ENCODE data around the gene CYP4F8.

The CYP4F8 gene

DNA sequence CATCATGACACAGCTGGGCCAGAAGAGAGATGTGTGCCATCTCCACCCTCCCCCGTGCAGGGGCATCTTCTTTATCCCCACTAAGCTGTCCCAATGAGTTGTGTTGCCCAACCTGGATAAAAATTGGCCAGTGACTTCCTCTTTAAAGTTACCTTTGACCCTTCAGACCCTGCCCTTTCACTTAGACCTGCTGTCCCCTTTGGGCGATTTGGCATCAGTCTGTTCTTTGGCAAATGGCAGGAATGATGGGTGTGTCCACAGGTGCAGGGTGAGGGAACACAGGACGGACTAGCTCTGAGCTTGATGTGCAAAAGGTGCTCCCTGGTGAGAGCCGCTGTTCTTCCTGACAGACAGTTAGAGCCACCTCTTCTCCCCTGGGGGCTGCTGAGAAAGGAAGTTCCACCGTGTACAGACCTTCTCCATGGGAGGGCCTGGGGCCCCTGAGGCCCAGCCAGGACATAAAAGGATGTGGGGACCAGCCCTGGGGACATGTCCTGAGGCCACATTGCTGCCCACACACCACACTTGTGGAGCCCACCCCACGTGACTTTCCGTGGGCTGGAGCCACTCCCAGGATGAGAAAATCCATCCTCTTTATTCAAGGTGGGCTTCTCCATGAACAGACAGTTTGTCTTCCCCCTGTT, 1.7 kb downstream of the CYP4F8 start:
- no peak for DNase-seq

DNA sequence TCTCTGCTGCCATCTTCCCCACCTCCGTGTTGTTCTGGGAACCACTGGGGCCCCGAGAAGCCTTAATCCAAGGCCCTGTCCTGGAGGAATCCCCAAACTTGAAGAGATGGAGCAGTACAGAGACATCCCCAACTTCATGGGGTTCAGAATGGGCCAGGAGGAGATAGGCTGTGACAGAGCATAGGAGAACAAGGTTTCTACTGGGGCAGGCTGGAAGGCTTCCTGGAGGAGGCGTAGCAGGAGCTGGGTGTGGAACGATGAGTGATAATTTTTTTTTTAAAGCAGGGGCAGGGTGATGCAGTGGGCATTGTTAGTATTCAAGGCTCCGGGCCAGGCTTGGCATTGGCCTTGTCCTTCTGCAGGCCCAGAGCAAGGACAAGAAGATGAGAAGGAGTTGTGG, 3.3 kb downstream of the CYP4F8 start:
- DNase-seq, result no peak

DNA sequence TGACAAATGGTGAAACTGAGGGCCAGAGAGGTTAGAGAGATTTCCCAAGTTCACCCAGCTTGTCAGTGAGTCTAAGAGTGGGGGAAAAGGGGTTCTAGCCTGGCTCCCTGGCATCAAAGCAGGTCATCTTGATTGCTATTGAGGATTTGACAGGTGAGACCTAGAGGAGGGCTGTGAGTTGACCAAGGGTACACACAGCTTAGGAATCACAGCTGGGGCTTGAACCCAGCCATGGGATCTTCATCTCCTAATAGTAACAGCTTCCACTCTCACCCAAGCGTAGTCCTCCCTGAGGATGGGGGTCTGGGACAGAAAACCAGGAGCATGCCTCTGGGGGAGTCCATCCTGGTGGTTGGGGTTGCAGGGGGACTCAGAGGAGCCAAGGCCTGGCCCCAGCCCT, 6.8 kb downstream of the CYP4F8 start:
- no peak for DNase-seq

DNA sequence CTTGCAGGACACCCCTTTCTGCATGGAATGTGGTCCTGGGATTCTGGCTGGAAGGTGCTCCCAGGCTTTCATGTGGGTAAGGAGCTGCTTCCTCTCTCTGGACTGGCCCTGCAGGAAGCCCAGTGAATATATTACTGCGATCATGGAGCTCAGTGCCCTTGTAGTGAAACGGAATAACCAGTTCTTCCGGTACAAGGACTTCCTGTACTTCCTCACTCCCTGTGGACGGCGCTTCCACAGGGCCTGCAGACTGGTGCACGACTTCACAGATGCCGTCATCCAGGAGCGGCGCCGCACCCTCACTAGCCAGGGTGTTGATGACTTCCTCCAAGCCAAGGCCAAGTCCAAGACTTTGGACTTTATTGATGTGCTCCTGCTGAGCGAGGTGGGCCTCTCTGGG, 8.0 kb downstream of the CYP4F8 start:
- DNase-seq, result no peak

DNA sequence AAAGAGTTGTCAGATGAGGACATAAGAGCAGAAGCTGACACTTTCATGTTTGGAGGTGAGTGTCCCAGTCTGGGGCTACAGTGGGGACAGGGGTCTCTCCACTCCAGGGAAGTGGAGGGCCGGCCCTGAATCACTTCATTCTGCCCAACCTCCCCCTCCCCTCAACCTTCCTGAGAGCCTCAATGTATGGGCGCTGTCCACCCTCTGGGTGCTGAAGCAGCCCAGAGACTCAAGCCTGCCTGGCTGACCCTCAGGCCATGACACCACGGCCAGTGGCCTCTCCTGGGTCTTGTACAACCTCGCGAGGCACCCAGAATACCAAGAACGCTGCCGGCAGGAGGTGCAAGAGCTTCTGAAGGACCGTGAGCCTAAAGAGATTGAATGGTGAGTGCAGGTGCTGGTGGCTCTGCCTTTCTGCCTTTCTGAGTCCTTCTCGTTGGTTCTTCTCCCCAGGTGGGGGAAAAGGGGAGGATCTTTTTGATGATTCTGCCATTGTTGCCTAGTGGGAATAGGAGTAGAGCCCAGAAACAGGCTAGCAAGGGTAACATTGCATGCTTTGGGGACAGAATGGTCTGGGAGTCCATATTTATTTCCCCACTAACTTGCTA, 8.8 kb downstream of the CYP4F8 start:
- DNase-seq, result peak; percentile 43

GRCh38 chr19:15628236-15629002, 13.4 kb downstream of the CYP4F8 start:
- DNase-seq, result no peak

DNA sequence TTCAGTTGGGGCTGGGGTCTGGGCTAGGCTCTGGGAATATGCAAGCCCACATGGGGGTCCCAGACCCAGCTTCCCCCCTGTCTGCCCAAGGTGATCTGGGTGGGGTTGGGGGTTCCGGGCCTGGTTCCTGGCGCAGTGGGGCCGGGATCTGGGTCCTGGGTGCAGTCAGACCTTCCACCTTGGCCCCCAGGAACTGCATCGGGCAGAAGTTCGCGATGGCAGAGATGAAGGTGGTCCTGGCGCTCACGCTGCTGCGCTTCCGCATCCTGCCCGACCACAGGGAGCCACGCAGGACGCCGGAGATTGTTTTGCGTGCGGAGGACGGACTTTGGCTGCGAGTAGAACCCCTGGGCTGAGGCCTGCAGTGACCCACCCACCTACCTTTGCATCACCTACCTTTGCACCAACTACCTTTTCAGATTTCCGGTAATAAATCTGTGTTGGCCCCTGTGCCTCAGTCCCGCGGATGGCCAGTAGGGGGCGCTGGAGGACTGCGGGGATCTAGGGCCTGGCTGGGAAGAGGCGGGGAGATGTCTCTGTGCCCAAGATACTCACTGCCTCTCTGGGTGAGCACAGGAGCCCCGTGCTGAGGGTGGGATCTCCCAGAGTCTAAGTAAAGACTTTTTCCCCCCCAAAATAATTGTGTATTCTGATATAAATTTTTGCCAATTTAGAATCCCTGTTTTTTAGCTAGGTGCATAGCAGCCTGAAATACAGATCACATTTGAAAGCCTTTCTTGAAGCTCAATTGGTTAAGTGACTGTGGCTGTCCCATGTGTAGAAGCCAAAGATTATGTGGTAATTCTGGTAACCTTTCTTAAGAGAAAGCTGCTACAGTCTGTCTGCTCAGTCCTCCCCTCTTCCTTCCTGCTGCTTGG, 14.2 kb downstream of the CYP4F8 start:
- peak; percentile 79 for DNase-seq

DNA sequence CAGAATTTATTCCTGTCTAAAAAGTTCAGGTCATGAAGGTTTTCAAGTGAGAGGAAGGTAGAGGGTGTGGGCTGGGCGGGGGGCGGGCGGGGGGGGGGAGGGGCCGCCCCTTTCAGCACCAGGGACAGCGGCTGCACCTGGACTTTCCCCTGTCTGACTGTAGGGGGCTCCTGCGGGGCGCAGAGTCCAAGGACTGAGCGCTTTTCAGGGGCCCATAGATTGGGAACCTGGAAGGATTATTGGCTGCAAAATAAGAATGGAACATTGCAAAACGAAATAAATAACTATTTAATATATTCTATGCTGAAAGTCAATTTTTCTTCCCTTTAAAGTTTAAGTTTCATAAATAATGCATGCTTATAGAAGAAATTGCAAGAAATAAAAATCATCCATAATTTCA, 16.8 kb downstream of the CYP4F8 start:
- peak; percentile 10 for DNase-seq

GRCh38 chr19:15633082-15633835, 18.2 kb downstream of the CYP4F8 start:
- DNase-seq, result no peak

DNA sequence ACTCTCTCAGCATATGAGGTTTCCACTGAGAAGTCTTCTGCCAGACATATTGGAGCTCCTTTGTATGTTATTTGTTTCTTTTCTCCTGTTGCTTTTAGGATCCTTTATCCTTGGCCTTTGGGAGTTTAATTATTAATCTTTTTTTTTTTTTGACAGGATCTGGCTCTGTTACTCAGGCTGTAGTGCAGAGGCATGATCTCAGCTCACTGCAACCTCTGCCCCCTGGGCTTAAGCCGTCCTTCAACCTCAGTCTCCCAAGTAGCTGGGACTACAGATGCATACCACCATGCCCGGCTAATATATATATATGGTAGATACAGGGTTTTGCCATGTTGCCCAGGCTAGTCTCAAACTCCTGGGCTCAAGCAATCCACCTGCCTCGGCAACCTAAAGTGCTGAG, 19.1 kb downstream of the CYP4F8 start:
- no peak for DNase-seq

DNA sequence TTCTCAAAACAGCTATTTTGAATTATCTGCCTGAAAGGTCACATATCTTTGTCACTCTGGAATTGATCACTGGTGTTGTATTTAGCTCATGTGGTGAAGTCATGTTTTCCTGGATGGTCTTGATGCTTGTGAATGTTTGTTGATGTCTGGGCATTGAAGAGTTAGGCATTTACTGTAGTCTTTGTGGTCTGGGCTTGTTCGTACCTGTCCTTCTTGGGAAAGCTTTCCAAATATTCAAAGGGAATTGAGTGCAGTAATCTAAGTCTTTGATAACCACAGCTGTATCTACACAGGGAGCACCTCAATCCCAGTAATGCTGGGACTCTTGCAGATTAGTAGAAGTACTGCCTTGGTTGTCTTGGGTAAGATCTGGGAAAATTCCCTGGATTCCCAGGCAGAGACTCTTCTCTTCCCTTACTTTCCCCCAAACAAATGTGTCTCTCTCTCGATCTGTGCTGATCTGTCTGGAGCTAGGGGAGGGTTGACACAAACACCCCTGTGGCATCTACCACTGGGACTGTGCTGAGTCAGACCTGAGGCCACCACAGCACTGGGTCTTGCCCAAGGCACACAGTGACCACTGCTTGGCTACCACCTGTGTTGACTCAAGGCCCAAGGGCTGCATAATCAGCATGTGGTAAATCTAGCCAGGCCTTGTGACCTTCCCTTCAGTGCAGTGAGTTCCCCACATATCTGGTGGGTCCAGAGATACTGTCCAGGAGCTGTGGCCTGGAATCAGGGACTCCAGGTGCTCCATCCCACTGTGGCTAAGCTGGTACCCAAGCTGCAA, 20.2 kb downstream of the CYP4F8 start:
- no peak for DNase-seq

DNA sequence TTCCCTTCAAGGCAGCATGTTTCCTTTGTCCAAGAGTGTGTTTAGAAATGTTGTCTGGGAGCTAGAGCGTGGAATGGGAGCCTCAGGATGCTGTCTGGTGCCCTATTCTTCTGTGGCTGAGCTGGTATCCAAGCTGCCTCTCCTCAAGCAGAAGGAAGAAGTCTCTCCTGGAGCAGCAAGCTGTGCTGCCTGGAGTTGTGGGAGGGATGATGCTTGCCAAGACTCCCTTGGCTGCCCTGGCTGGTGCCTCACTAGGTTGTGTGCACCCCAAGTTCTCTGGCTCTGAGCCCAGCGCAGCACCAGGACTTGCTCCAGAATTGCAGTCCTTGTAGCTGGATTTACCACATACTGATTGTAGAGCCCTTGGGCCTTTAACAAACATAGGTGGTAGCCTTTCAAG, 21.0 kb downstream of the CYP4F8 start:
- no peak for DNase-seq

- no peak for DNase-seq
Observed at GRCh38 chr19:15639596-15639995, 24.6 kb downstream of the CYP4F8 start.

DNA sequence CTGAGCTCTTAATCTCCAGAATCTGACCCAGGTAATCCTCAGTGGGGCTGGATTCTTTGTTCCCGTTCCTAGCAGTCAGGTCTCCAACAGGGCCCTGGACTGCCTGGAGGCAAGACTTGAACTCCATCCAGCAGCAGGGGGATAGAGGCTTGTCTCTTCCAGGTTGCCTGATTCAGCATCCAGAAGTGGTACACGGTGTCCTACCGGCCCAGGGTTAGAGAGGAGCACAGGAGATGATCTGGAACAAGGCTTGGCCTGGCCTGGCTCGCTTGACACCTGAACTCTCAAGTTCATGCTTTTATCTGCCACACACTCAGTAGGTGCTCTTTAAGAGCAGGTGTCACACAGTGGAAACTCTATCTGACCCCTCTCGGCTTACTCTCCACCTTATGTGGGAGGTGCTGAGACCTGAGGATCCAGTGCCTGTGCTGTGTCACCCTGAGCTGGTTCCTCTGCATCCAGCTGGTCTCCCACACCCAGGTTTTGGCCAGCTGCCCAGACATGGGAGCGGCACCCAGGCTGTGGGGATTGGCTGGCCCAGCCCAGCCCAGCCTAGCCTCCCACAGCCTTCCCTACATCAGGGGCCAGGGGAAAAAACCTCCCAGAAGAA, 25.4 kb downstream of the CYP4F8 start, which contains the start of gene CYP4F3:
Gene CYP4F3, plus strand, starts transcription at position 604 of the 610 bp plus-strand sequence. CDS start 519 bp downstream, outside the sequence.
- DNase-seq, result no peak

DNA sequence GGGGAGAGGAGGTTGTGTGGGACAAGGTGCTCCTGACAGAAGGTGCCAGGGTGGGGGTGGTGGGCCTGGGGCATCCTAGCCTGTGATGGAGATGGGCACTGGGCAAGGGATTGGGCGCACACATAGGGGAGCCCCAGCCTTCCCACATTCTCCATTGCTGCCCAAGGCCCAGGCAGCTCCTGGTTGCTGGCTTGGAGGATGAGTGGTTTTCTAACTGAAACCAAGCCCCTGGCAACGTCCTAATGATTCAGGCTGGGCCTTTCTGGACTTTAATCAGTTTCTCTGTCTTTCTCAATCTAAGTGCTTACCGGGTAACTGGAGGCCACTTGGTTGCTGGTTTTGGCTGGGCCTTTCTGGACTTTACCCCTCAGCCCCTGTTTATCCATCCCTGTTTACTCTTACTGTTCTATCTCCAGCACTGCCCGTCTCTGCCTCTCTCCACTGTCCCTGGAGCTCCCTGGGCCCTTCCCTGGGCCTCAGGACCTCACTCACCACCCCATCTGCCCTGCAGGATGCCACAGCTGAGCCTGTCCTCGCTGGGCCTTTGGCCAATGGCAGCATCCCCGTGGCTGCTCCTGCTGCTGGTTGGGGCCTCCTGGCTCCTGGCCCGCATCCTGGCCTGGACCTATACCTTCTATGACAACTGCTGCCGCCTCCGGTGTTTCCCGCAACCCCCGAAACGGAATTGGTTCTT, 26.0 kb downstream of the CYP4F8 start:
- DNase-seq, result no peak

- DNase-seq, result no peak
Observed at GRCh38 chr19:15641901-15642491, 27.0 kb downstream of the CYP4F8 start.

DNA sequence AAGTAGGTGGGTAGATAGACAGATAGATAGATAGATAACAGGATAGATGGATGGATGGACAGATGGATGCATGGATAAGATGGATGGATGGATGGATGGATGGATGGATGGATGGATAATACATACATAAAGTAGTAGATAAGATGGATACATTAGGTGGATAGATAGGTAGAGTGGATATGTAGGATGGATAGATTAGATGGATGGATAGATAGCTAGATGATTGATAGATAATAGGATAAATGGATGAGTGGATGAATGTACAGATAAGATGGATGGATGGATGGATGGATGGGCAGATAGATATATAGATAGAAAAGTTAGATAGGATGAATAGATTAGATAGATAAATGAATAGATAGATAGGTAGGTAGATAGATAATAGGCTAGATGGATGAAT, 27.8 kb downstream of the CYP4F8 start:
- DNase-seq, result no peak

- no peak for DNase-seq
Observed at GRCh38 chr19:15643387-15643786, 28.4 kb downstream of the CYP4F8 start.

DNA sequence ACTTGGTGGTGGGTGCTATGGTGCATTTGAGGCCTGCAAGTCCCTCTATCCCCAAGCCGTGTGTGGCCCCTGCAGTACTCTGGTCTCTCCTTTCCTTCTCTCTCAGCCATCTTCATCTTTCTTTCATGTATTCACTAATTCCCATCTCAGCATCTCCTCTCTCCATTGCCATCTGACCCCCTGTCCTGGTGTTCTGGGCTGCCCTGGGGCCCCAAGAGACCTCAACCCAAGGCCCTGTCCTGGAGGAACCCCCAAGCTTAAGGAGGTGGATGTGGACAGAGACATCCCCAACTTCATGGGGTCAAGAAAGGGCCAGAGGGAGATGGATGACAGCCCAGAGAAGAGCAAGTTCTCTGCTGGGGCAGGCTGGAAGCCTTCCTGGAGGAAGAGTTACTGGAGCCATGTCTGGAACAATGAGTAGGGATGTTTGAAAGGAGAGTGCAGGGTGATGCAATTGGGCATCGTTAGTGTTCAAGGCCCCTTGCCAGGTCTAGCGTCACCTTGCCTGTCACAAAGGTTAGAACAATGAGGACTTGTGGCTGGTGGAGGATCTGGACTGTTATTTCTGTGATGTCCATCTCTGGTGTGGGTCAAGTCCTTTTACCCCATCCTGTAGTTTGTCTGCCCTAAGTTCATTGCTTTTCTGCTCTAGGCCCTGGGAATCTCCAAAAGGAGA, 29.2 kb downstream of the CYP4F8 start:
- no peak for DNase-seq

Measured in eye (tissue), 1 donor.